Stimulated activated CD8-positive, alpha-beta memory T cell treated with anti-CD3 and anti-CD28 coated beads, Interleukin-7, amount 100 ng/mL, for 1 hour (primary cell): ENCODE measurements around the gene MAEL.
A peak's percentile ranks its signal among the peaks of the same experiment; 100 is the strongest.

Experiments used
- DNase-seq, 2 donors: peaks; one replicate each; pipeline ENCODE4 v3.0.0-alpha.2; 2020; ENCODE audit warnings: low read depth in 2 of 2

Gene MAEL

GRCh38 chr1:167056529-167057231 is 67.6 kb downstream of the MAEL start:
- no peak for DNase-seq

DNA sequence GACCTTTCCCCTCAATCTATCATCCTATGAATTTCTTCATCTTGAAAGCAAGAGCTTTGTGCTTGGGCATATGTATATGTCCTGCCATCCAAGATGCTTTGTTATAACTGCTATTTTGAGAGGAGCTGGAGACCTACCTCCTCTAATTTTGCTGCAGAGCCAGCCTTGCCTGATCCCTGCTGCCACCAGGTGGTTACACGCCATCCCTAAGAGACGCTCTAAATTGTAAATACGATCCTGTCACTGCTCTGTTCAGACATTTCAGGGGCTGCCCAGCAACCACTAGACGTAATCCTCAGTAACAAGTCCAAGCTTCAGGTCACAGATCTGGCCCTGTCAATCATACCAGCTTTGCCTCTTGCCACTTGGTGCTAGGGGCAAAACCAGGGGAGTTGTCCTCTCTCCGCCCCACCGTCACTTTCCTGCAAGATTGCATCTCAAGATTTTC is 68.2 kb downstream of the MAEL start:
- DNase-seq = no peak

GRCh38 chr1:167059045-167059808 is 70.1 kb downstream of the MAEL start:
- DNase-seq = peak; percentile 47 to 59

DNA sequence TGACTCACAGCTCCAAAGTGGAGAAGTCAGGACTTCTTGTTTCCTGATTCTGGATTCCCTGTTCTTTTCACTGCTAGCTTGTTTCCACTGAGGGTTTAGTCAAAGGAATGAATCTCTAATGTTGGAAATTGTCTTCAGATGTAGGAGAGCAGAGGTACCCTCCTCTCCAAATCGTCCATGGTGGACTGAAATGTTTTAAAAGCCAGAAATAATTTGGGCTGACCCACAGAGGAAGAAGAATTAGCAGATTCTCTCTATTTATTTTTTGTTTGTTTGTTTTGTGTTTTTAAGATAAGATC is 70.7 kb downstream of the MAEL start:
- DNase-seq = no peak

DNA sequence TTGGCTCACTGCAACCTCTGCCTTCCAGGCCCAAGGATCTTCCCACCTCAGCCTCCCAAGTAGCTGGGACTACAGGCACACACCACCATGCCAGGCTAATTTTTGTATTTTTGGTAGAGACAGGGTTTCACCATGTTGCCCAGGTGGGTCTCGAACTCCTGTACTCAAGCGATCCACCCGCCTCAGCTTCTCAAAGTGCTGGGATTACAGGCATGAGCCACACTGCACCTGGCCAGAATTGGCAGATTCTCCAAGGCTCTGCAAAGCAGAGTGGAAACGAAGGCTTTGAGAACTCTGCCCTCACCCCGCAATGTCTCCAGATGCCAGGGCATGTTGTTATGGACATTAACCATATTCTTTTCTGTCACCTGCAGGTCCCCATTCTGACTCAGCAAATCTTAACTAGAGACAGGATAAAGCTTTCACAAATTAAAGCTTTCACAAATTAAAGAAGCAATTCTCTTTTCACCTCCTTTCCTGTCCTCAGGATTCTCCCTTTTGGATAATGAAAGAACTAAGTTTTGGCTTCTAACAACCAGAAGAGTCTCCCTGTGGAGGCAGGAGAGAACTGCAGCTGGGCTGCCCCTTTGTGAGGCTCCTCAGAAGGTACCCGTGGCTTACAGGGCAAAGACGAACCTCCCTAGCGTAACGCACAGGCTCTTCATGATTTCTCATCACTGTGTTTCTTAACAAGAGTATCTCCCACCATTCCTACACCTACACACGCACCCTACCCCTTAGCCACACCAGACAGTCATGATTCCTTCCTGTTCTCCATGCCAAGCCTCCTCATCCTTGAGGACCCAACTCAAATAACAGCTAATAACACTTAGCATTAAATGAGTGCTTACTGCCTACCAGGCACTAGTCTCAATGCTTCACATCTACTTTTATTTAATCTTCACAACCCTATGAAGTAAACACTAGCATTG is 71.3 kb downstream of the MAEL start:
- no peak for DNase-seq

DNA sequence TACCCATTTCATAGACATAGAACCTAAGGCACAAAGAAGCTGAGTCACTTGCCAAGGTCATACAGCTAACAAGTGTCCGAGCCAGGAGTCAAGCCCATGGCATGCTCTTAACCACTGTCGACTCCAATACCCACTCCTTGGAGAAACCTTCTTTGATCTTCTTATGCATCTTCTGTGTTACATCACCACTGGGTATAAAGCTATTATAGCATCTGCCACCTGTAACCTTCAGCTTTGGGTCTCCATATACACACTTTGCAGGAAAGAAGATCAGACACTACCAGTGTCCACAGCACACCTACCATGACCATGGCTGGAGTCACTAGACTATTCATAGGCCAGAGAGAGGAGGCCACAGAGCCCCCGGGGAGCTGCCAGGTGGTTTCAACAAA is 72.0 kb downstream of the MAEL start:
- DNase-seq = no peak

DNA sequence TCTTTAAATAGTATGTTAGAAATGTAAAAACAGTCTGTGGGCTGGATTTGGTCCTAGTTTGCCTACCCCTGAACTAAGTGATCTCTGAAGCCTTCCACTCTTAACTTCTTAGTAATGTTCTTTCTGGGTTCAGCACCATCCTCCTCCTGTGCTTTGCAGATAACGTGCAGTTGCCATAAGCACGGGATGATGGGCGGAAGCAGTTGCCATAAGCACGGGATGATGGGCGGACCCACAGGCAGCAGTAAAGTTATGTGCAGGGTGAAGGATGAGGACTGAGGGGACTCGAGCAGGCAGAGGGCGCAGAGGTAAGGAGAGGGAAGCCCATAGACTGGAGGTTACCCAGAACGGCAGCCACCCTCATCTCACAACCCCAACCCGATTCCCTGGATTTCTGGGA is 75.5 kb downstream of the MAEL start:
- DNase-seq = no peak

- no peak for DNase-seq
Observed at GRCh38 chr1:167065471-167065870, 76.4 kb downstream of the MAEL start.

- peak; percentile 61 to 72 for DNase-seq
Observed at GRCh38 chr1:167066333-167067122, 77.4 kb downstream of the MAEL start.

DNA sequence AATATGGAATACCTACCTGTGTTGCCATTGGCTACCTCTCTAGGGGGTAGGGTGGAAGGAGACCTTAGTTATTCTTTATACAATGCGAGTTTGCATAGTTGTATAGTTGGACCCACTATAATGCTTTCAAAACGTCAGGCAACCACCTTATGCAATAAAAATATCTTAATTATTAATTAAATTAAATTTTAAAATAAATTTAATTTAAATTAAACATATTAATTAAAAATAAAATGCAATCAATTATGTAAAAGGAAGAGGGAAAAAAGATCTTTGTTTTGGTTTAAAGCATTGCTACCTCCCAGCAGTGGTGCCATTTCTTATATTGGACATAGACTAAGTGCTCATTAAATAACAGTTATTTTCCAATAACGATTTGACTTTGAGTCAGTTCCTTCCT is 78.8 kb downstream of the MAEL start:
- DNase-seq = no peak

DNA sequence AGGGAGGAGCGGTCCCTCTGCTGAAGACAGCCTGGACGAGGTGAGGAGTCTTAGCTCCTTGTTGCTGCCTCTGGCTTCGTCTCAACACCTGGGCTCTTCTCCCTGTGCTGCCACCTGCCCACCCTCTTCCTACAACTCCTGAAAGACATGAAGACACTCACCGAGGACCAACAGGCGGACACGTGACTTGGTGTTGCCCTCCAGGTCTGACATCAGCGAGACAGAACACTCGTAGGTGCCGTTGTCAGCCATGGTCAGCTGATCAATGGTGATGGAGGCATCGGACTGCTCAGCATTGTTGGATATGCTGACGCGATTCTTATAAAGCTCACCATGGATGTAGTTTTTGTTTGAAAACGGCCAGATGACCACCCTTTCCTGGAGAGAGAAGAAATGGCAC is 79.7 kb downstream of the MAEL start:
- DNase-seq = no peak

GRCh38 chr1:167071286-167071685 is 82.2 kb downstream of the MAEL start:
- DNase-seq = no peak
